Activated T-helper 9 cell treated with anti-CD3 and anti-CD28 coated beads, Interleukin-2, amount 50 U/mL, for 16 hours (primary cell): ENCODE data around the gene CCNY.

ENCODE experiments used
- DNase-seq: peaks from one replicate; pipeline ENCODE4 v3.0.0-alpha.2; 2020; ENCODE audit warnings: low read depth

Gene CCNY

DNA sequence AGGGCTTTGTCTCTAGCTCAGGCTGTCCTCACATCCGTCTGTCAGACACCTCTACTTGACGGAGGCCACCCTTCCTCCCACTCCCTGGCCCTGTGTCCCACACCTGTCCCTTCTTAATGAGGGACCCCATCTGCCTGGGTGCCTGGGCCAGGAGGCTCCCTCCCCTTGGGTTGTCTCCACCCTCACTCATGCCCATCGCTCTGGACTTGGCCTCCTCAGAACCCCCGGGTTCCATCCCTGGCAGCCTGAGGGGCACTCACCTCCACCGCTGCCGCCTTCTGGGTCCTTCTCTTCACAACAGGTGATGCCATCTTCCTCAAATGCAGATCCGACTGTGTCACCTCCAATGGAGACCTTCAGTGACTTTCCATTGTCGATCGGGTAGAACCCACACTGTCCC lies 248.6 kb downstream of the CCNY start:
- DNase-seq = no peak

- DNase-seq = no peak
Observed at GRCh38 chr10:35585356-35585755, 249.0 kb downstream of the CCNY start.

DNA sequence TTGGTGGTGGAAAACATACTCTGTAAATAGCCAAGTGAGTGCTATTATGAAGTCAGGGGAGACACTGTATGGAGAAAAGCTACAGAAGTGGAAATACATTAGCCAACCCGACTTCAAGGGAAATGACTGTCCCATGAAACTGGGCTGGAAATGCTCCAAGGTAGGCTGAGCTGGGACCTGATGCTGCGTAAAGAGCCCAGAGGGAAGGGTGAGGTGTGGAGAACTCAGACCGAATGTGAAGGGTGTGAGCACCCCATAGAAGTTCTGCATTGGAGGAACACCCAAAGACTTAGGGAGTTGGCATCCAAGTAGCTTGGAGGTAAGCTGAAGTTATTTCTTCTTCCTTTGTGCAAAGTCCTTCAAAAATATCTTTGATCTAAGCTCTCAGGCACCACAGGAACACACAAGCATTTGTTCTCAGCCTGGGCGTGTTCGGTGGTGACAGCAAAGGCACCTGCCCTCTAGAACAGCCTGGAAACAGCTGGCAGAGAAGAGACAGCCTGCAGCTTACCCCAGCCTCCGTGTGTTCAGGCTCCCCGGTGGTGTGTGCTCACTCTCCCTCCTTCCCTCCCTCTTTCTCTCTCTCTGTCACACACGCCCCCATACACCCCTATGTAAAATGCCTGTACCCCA lies 249.7 kb downstream of the CCNY start:
- no peak for DNase-seq

DNA sequence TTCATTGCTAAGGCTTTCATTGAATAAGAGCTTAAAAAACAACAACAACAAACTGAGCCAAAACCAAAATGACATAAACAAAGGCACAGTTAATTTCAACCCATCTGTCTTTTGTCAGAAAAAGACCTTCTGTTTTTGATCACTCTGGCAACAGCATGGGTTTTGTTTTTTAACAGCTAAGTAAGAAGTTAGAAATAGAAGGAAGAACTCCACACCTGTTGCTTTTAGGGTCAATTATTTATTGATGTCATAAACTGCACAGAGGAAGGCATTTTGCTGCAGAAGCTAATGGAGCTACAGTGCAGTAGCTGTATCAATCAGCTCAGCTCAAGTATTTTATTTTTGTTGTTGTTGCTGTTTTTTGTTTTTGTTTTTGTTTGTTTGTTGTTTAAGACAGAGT lies 252.5 kb downstream of the CCNY start:
- DNase-seq = no peak

- DNase-seq = no peak
Observed at GRCh38 chr10:35592441-35592840, 256.1 kb downstream of the CCNY start.

DNA sequence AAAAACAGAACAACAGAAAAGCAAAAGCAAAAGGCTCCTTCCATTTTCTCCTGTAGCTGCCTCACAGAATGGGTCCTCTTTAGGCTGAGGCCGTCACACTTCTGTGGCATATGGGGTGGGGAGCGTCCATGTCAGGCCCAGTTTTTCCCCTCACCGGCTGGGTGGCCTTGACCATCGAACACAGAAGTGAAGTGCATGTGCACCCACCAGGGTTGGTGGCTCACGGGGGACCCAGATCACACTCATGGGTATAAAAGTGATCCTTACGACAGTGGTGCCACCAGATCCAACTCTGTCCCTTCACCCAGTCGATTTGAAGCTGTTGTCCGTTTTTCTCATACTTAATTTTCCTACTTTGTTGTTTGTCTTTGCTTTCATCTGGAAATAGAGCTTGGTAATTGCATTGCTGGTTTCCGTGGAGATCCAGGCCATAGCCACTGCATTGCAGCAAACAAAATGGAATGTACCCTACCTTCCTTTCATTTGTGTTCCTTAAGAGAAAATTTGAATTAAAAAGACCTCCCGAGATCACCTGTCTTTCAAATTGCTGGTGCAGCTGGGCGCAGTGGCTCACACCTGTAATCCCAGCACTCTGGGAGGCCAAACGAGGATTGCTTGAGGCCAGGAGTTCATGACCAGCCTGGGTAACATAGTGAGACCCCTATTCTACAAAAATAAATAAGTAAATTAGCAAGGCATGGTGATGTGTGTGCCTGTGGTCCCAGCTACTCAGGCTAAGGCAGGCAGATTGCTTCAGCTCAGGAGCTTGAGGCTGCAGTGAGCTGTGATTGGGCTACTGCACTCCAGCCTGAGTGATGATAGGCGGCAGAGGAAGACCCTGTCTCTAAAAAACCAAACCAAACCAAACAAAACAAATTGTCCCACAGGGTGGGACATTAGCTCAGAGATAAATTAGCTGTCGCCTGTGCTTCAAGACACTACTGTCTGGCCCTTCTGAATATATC lies 258.1 kb downstream of the CCNY start:
- DNase-seq = no peak

DNA sequence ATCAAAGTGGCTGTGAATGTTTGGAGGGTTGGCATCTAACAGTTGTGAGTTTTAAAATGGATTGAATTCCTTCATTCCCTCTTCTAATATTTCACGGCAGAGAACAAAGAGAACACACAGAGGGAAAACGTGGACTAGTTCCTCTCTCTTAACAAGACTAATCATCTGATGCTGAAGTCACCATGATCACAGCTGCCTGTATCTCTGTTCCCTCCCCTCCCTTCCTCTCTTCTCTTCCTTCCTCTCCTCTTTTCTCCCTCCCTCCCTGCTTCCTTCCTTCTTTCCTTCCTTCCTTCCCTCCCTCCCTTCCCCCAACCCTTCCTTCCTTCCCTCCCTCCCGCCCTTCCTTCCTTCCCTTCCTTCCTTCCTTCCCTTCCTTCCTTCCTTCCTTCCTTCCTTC lies 258.8 kb downstream of the CCNY start:
- no peak for DNase-seq

GRCh38 chr10:35598379-35598778 lies 262.1 kb downstream of the CCNY start:
- DNase-seq = no peak

- no peak for DNase-seq
Observed at GRCh38 chr10:35600193-35600592, 263.9 kb downstream of the CCNY start.

DNA sequence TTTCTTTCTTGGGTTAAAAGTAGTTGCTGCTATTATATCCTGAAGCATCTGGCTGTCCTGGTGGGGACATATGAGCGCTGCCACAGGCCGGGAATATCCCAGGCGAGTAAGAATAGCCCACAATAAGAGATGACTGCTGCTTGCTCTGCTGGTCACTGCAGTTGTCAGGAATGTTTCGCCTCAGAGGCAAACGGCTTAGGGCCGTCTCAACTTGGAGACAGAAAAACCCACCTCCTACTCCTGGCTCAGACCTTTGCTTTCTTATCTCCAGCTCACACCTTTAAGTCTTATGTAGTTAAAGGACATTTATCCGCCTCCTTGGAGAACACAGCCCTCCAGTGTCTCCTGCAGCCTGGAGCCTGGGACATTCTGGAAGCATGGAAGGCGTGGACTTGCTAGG lies 268.9 kb downstream of the CCNY start, which contains the start of gene GJD4:
GJD4 (plus strand) TSS at position 151 of the 400 bp plus-strand sequence; CDS start at position 378, 227 bp downstream.
- DNase-seq = no peak

GRCh38 chr10:35606430-35606829 lies 270.1 kb downstream of the CCNY start:
- DNase-seq = no peak

- no peak for DNase-seq
Observed at GRCh38 chr10:35607475-35608327, 271.4 kb downstream of the CCNY start.

GRCh38 chr10:35608328-35608672 lies 272.0 kb downstream of the CCNY start:
- no peak for DNase-seq

- no peak for DNase-seq
Observed at GRCh38 chr10:35611750-35612149, 275.4 kb downstream of the CCNY start.

DNA sequence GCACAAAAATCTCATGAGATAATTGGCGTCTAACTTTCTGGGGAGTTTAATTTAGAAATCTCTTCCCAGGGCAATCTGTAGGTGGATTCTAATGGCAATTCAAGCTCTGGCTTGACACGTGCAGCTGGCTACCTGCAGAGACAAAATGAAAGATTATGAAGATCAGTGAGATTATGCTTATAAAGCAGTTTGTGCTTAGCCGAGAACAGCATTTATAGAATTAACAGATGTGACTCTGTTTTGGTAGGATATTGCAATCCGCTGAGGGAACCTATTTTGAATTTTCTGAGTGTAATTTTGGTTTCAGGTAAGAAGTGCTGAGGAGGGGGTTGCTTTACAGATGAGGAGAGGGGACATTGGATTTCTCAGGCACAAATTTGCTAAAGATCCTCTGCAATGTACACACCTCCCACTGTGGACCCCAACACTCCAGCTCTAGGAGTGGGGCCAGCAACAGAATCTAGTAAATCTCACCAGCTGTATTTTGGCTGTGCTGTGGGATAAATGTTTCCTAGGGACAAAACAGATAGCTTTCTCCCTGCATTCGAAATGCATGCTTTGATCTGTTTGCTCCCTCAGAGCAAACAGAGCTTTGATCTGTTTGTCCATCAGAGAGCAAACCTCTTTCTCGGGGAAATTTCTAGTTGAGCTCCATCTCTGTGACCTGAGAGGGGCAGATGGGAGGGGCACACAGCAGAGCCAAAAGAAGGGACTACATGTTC lies 276.2 kb downstream of the CCNY start:
- no peak for DNase-seq

- DNase-seq = no peak
Observed at GRCh38 chr10:35613107-35613440, 276.8 kb downstream of the CCNY start.

- no peak for DNase-seq
Observed at GRCh38 chr10:35613597-35614226, 277.4 kb downstream of the CCNY start.

- no peak for DNase-seq
Observed at GRCh38 chr10:35614312-35614711, 278.0 kb downstream of the CCNY start.
